ENCODE data around the gene ADGRG7. TPM values are rescaled to one million over a fixed set of nuclear protein-coding genes. Genes with fewer than 3 reads are reported as not detected.

Gene ADGRG7
- total and polyA plus RNA-seq, 2 donors from 2014 or later: not detected

- intact Hi-C loops (cut with DNase I): no loop called here
Measured at GRCh38 chr3:100640633-100641032, 31.2 kb downstream of the ADGRG7 start.

DNA sequence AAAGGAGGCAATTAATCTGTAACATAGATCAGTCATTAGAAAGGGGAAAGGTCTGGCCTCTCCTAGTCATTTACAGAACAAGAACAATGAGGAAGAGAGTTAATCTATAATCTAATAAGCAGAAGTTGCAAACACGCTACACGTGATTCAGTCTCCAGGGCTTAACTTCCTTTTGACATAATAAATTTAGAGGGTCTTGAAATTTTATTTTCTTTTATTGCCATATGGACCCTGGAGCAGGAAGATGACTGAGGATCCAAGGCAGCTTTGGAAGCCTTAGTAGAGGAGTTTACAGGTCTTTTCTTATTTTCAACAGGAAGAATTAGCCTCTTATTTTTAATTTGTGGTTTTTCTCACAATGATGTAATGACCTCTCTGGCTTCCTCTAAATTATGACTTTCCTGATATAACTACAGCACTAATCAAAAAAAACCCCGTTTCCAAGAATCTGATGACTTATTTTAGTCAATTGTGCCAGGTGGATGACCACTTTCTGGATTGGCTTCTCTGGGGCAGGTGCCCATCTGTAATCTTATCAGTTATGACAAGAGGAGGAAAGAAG is 32.2 kb downstream of the ADGRG7 start:
- no peak for FAIRE-seq

More at GRCh38 chr3:100640633-100641032, 31.2 kb downstream of the ADGRG7 start:
- Histone ChIP-seq H3K27me3 (ENCODE audit: control insufficient read depth, insufficient read depth, low read length) (no peaks in the 10 kb centered on the region), H3K9me3 (ENCODE audit: control insufficient read depth in 2 of 3, insufficient read depth in 1 of 3, low read length in 3 of 3) (peaks cover 0 to 4% (median 0%) of the 10 kb centered on the region in 3 donors), H3K9ac (ENCODE audit: low read length in 3 of 3) (no peak overlapping the region), H3K36me3 (ENCODE audit: control insufficient read depth in 2 of 3, insufficient read depth in 3 of 3, low read length in 3 of 3) (no peaks in the 10 kb centered on the region), H3K4me3 (ENCODE audit: low read length in 3 of 3) (no peak overlapping the region), H3K27ac (ENCODE audit: low read depth in 2 of 2, low read length in 2 of 2) (no peak overlapping the region), H3K4me1 (ENCODE audit: control insufficient read depth in 2 of 3, insufficient read depth in 2 of 3, low read depth in 1 of 3, low read length in 3 of 3) (no peaks in the 10 kb centered on the region)
- FAIRE-seq: no peak
- TF ChIP-seq CTCF (IDR thresholded peaks at IDR 0.05; ENCODE audit: borderline replicate concordance, extremely low read depth, insufficient read depth): no peak
- peak in 1 of 5 donors; percentile 23 for DNase-seq

DNA sequence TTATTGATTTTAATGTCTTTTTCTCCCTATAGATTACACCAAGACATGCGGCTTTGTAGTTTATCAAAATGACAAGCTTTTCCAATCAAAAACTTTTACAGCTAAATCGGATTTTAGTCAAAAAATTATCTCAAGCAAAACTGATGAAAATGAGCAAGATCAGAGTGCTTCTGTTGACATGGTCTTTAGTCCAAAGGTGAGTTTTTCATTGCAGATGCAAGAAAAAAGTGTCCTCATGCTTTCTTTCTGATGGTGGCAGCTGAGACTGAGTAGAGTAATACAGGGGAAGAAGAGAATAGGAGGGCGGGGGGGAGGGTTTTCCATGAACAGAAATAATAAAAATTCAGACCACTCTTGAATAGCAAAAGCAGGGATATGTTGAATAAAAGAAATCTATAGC is 36.5 kb downstream of the ADGRG7 start:
- no peak for DNase-seq

More for the DNA sequence above, 32.2 kb downstream of the ADGRG7 start:
- Histone ChIP-seq H3K4me1 (ENCODE audit: control insufficient read depth in 2 of 3, insufficient read depth in 2 of 3, low read depth in 1 of 3, low read length in 3 of 3) (no peaks in the 10 kb centered on the region), H3K27me3 (ENCODE audit: control insufficient read depth, insufficient read depth, low read length) (no peaks in the 10 kb centered on the region), H3K27ac (ENCODE audit: low read depth in 2 of 2, low read length in 2 of 2) (no peak overlapping the region), H3K36me3 (ENCODE audit: control insufficient read depth in 2 of 3, insufficient read depth in 3 of 3, low read length in 3 of 3) (no peaks in the 10 kb centered on the region), H3K9me3 (ENCODE audit: control insufficient read depth in 2 of 3, insufficient read depth in 1 of 3, low read length in 3 of 3) (peaks cover 0 to 4% (median 0%) of the 10 kb centered on the region in 3 donors), H3K9ac (ENCODE audit: low read length in 3 of 3) (no peak overlapping the region), H3K4me3 (ENCODE audit: low read length in 3 of 3) (no peak overlapping the region)
- peak in 1 of 5 donors; percentile 16 for DNase-seq
- TF ChIP-seq CTCF (IDR thresholded peaks at IDR 0.05; ENCODE audit: borderline replicate concordance, extremely low read depth, insufficient read depth): no peak
- intact Hi-C loops (cut with DNase I): no loop called here

More for the DNA sequence above, 36.5 kb downstream of the ADGRG7 start:
- H3K27me3 ChIP-seq (ENCODE audit: control insufficient read depth, insufficient read depth, low read length): no peaks in the 10 kb centered on the region
- H3K9ac ChIP-seq (ENCODE audit: low read length in 3 of 3): no peak overlapping the region
- H3K4me1 ChIP-seq (ENCODE audit: control insufficient read depth in 2 of 3, insufficient read depth in 2 of 3, low read depth in 1 of 3, low read length in 3 of 3): no peaks in the 10 kb centered on the region
- no peaks in the 10 kb centered on the region for H3K36me3 ChIP-seq (ENCODE audit: control insufficient read depth in 2 of 3, insufficient read depth in 3 of 3, low read length in 3 of 3)
- H3K4me3 ChIP-seq (ENCODE audit: low read length in 3 of 3): no peak overlapping the region
- no peaks in the 10 kb centered on the region for H3K9me3 ChIP-seq (ENCODE audit: control insufficient read depth in 2 of 3, insufficient read depth in 1 of 3, low read length in 3 of 3)
- intact Hi-C loops (cut with DNase I): no loop called here
- H3K27ac ChIP-seq (ENCODE audit: low read depth in 2 of 2, low read length in 2 of 2): no peak overlapping the region
- no peak for FAIRE-seq
- TF ChIP-seq CTCF (IDR thresholded peaks at IDR 0.05; ENCODE audit: borderline replicate concordance, extremely low read depth, insufficient read depth): no peak
